GM13977 (cell line): ENCODE data around the gene DAW1.

ENCODE experiments used
- DNase-seq: peaks from one replicate; pipeline ENCODE4 v3.0.0; 2012; ENCODE audit warnings: low spot score
- CTCF ChIP-seq: IDR thresholded peaks from 2 replicates; pipeline ENCODE4 v1.5.1; 2012; ENCODE audit warnings: mild to moderate bottlenecking, control low read depth; ENCODE audit not compliant: insufficient read depth; ENCODE audit errors: extremely low read depth, missing control alignments
- in situ Hi-C: fragments of 300-500 bp; cut with MboI; formaldehyde crosslinking; loops from one replicate; pipeline ENCODE4 v1.12.0; 2022; ENCODE audit warnings: low sequenced_read_pairs, low pct_unique_long_range_greater_than_20kb, mixed read lengths, inconsistent platforms; ENCODE audit not compliant: unreplicated experiment

Gene DAW1

GRCh38 chr2:227871375-227871791, at the start of gene DAW1:
TSS of gene DAW1 (plus strand) at chr2:227871631. CDS start at chr2:227871690, 59 bp downstream.
- no peak for TF ChIP-seq CTCF
- in situ Hi-C loops: loop anchor here (25.0 kb wide), 1 partner anchor 209 kb away; the partner anchor contains the start of gene SCYGR5
- peak; percentile 85 for DNase-seq

GRCh38 chr2:227822416-227823003, 48.9 kb upstream of the DAW1 start:
- in situ Hi-C loops: no loop called here
- no peak for DNase-seq
- TF ChIP-seq CTCF: no peak

GRCh38 chr2:227823922-227824321, 47.5 kb upstream of the DAW1 start:
- DNase-seq: no peak

GRCh38 chr2:227824711-227825110, 46.7 kb upstream of the DAW1 start:
- no peak for TF ChIP-seq CTCF
- in situ Hi-C loops: no loop called here
- DNase-seq: no peak

More at GRCh38 chr2:227823922-227824321, 47.5 kb upstream of the DAW1 start:
- in situ Hi-C loops: no loop called here
- no peak for TF ChIP-seq CTCF

GRCh38 chr2:227826019-227826521, 45.4 kb upstream of the DAW1 start:
- TF ChIP-seq CTCF: no peak
- in situ Hi-C loops: no loop called here
- DNase-seq: no peak

GRCh38 chr2:227826563-227826962, 44.9 kb upstream of the DAW1 start:
- TF ChIP-seq CTCF: no peak
- in situ Hi-C loops: no loop called here
- no peak for DNase-seq
